HG03457 (cell line): Measurements from ENCODE around the gene SLC8B1.

Source experiments
- ATAC-seq: cut with Tn5 transposase; IDR thresholded peaks from one replicate; pipeline ENCODE4 v1.9.1; 2021; ENCODE audit warnings: moderate number of reproducible peaks; ENCODE audit not compliant: unreplicated experiment

Gene SLC8B1

DNA sequence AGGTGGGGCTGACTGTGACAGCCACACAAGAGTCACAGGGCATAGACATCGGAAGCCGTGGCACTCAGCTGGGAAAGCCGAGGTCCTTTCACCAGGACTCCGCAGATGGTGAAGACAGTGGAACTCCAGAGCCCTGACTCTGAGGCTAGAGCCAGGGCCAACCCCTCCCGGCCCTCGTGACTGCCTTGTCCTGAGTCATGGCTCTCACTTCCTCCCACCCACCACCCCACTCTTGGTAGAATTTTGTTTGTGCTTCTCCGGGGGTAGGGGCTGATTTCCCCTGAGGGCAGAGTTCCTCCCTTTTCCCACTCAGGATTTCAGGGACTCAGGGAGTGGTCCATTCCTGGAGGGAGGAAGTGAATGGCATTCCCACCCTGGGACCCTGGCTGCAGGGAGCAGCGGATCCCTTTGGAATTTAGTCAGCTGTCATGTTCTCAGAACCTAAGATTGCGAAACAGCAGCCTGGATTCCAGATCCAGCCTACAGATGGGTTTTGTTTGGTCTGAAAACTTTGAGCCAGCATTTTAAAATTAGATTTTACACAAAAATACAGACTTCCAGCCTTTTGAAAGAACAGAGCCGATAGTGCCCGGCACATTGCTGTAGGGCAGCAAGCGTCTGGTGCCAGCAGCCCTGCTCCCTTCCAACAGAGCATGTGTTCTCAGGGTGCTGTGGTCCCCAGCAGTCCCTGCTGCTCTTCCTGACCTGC is 62.9 kb downstream of the SLC8B1 start:
- ATAC-seq, result no peak

DNA sequence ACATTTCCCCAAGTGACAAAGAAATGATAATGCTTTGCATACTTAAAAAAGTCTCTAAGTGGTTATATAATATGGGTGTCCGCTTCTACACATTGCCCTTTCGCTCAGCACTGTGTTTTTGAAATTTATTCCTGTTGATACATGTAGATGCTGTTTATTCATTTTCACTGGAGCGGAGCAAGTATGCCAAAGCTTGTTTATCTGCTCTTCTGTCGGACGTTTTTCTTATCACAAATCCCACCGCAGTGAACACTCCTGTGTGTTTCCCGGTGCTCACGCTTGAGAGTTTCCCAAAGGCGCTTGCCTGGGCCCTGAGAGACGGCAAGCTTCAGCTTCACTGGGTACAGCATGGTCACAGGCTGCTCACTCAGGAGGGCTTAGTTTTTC is 63.5 kb downstream of the SLC8B1 start:
- no peak for ATAC-seq

DNA sequence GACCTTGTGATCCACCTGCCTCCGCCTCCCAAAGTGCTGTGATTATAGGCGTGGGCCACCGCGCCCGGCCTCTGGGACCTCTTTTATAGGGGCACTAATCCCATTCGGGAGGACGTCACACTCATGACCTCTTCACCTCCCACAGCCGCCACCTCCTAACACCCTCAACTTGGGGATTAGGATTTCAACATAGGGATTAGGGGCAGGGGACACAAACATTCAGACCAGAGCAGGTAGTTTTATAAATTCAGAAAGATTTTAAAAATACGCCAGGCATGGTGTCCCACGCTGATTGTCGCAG is 64.2 kb downstream of the SLC8B1 start:
- ATAC-seq, result no peak

DNA sequence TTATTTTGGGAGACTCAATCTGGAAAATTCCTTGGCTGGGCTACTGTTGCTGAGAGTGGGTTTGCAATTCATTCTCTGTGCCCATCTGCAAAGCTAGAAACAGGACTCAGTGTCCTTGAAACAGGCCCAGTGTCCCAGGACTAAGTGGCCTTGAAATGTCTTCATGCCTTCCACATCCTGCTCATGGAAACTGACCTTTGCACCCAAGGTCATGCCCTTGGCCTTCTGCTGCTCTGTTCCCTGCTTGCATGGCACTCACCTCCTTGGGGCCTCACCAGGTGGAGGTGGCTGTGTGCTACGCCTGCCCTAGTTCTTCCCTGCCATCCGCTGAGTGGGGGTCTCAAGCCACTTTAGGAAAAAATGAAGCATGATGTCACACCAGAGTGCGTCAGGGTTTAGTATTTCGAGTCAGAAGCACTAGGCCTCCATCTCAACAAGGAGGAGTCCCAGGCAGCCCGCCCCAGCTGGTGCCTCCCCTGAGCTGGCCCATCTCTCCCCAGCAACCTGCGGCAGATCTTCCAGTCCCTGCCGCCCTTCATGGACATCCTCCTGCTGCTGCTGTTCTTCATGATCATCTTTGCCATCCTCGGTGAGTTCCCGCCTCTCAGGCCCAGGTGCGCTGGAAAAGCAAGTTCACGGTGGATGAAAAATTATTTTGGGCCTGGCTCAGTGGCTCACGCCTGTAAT is 65.5 kb downstream of the SLC8B1 start:
- ATAC-seq, result no peak

DNA sequence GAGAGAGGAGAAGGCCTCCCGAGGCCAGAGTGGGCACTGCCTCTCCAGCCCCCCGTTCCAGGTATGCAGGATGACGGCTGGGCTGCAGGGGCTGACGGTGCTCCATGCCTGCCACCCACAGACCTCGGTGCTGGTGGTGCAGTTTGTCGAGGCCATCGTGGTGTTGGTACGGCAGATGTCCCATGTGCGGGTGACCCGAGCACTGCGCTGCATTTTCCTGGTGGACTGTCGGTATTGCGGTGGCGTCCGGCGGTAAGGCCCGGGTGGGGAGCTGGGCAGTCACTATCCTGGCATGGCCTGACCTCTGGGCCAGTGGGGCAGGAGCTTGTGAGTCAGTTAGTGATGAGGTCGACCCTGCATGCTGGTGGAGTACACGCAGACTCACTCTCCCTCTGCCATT is 66.3 kb downstream of the SLC8B1 start:
- no peak for ATAC-seq

DNA sequence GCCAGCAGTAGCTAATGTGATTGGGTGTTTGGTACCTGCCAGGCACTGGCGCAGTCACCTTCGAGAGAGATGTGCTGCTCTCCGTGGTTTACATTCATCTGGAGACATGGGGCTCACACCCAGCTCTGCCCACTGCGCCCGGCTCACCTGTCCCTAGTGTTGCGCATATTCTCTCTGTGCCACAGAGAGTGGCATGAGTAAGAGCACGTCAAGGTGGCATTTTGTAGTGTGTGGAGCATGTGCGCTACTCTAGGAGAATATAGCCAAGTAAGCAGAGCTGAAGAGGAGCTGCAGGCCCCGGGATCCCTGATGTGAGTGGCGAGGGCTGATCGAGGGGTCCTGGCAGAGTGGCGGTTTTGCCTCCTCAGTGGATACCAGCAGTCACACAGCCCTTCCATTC is 66.8 kb downstream of the SLC8B1 start:
- ATAC-seq, result no peak

DNA sequence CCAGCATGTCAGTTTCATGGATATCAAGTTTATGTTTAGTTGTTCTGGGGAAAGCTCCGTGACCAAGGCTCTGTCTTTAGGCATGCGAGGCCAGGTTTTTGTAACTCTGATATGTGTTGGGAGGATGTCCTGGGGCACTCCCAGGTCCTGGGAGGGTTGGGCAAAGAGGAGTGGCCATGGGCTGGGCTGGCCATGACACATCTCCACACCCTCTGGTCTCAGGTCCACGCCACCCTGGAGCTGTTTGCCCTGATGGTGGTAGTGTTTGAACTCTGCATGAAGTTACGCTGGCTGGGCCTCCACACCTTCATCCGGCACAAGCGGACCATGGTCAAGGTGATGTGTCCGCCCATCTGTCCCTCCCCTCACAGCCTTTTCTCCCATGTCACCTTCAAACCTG is 67.3 kb downstream of the SLC8B1 start:
- ATAC-seq, result no peak

DNA sequence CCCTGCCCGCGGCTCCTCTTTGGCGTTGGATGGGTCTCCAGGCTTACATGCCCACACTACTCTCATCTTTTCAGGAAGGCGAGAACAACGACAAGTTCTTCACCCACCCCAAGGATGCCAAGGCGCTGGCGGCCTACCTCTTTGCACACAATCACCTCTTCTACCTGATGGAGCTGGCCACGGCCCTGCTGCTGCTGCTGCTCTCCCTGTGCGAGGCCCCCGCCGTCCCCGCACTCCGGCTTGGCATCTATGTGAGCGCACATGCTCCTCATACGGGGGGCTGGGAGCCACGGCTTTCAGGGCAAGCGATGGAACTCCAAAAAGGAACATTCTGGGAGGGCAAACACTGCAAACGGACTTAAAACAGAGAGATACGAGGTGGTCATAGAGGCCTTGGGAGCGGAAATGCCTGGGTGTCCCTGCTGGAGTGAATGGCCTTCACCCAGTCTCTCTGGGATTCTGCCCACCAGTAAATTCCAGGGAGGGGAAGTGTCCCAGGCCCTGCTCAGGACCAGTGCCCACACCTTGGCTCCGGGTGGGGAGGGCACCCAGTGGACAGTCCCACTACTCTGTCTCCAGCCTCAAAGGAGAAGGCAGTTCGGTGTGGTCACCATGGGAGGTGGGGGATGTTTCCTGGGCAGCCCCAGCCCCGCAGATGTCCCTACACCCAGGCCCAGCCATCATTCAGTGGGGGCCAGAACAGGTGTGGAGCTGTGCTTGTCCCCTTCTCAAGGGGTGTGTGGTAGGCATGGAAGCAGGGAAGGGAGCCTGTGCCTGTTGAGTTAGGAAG is 68.6 kb downstream of the SLC8B1 start:
- ATAC-seq, result no peak

DNA sequence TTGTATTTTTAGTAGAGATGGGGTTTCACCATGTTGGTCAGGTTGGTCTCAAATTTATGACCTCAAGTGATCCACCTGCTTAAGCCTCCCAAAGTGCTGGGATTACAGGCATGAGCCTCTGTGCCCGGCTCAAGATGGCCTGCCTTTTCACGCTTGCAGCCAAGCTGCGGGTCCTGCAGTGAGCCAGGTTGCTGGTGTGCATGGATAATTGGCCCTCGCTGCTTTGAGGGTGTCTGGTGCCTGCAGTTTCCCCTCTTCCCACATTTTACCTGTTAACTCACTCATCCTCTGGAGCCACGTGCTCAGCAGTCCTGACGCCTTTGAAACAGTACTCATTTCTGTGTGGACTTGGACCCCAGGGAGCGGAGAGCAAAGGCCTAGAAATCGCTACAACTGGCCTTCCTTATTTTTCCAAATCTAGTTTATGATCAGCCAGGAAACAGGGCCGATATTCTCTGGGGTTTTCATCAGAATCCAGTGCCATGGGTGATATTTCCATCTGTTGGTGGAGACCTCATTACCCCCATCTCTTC is 71.4 kb downstream of the SLC8B1 start:
- no peak for ATAC-seq

DNA sequence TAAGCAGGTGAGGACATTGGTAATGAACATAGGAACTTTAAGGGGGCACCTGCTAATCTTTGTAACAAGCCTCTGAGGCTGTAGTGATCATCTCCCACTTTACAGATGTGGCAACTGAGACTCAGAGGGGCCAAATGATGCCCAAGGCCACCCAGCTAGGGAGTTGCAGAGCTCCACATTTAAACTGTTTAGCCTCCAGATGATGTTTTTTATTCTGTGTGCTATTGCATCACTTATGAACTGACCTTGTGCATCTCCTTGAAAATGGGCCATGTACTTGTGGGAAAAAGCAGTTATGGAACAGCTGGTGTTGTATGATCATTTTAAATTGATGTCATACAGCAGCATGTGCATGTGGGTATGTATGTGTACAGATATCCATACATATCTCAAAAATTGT is 72.2 kb downstream of the SLC8B1 start:
- no peak for ATAC-seq

DNA sequence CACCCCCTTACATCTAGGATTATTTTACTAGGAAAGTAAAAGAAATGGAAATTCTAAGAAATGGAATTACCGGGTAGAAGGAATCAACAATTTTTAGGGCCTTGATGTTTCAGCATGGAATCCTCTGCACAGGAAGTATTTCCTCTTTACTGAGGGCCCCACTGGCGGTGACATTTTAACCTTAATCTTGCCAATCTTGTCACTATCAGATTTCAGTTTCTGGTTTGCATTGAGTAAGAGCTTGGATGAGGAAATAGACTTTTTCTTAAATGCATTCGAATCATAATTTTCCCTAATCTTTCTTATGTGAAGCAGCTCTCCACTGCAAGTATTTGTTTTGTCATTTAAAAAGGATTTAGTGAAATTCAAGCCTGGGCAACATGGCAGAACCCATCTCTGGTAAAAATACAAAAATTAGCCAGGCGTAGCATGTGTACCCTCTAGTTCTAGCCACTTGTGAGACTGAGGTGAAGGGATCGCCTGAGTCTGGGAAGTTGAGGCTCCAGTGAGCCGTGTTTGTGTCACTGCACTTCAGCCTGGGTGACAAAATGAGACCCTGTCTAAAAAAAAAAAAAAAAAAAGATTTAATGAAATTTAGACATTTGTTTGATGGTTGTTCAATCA is 73.0 kb downstream of the SLC8B1 start:
- ATAC-seq, result no peak

DNA sequence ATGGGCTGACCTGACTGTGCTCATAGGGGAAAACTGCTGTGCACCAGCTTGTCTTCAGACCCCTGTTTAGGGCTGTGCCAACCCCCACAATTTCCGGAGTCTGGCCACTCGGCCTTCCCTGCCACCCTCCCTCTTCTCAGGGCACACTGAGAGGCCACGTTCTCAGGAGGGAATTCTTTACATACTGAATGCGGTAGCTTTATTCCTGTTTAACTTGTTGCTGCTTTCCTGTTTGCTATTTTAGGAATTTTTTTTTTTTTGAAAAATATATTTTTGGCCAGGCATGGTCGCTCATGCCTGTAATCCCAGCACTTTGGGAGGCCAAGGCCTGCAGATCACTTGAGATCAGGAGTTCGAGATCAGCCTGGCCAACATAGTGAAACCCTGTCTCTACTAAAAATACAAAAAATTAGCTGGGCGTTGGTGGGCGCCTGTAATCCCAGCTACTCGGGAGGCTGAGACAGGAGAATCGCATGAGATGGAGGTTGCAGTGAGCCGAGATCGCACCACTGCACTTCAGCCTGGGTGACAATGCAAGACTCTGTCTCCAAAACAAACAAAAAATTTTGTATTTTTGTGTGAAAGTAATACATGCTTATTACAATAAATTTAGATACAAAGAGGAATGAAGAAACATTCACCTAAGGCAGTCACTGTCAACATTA is 74.1 kb downstream of the SLC8B1 start:
- ATAC-seq, result no peak

DNA sequence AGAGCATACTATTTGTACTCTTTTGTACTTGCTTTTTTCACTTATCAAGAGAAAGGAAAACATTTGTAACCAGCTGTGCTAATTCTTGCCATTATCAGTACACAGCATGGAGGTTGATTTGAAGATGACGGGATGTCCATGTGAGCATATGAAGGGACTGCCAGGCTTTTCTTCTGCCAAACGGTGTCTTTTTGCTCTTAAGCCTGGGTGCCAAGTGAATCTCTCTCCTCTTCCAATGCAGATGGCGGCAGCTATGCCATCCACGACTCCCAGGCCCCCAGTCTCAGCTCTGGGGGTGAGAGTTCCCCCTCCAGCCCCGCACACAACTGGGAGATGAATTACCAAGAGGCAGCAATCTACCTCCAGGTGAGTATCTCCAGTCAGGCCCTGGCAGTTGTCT is 74.8 kb downstream of the SLC8B1 start:
- ATAC-seq, result no peak

DNA sequence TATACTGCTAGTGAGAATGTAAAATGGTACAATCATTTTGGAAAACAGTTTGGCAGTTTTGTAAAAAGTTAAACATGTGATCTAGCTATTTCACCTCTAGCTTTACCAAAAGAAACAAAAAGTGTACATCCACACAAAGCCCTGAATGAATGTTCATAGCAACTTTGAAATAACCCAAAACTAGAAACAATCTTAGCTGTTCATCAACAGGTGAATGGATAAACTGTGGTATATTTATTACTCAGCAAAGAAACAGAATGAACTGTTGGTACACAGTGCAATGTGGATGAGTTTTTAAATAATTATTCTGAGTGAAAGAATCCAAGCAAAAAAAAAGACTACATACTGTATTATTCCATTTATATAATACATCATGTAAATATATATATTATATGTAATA is 77.3 kb downstream of the SLC8B1 start:
- ATAC-seq, result no peak

DNA sequence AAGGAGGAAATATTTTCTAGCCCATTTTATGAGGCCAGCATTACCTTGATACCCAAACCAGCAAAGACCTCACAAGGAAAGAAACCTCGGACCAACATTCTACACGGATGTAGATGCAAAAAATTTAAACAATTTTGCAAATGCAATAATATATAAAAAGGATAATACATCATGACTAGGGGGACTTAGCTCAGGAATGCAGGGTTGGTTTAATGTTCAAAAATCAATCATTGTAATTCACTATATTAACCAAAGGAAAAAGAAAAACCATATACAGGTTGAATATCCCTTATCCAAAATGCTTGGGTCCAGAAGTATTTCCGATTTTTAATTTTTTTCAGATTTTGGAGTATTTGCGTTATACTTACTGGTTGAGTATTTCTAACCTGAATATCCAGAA is 80.6 kb downstream of the SLC8B1 start:
- no peak for ATAC-seq

DNA sequence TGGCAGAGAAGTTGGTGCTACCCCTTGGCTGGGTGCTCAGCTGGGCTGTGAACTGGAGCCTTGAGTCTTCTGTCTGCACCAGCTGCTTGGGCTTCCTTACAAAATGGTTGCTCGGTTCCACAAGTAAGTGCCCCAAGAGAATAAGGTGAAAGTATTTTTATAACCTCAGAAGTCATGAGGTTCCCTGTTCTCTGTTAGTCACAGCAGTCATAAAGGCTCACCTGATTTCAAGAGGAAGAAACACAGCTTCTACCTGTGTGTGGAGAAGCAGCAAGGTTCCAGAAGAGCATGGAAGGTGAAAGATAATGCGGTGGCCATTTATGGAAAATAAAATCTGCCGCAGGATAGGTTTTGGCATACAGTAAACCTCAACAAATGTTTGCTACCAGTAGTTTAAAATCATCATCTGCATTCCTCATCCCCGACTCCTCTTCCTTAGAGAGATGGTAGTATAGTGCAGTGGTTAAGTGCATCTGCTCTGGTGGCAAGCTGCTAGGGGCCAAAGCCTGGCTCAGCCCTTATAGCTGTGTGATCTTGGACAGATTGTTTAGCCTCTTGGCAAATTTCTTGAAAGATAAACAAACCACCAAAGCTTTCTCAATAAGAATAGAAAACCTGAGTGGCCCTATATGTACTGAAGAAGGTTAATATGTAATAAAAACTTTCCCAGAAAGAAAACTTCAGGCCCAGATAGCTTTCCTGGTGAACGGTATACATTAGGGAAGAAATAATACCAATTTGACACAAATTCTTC is 81.2 kb downstream of the SLC8B1 start:
- ATAC-seq, result no peak

DNA sequence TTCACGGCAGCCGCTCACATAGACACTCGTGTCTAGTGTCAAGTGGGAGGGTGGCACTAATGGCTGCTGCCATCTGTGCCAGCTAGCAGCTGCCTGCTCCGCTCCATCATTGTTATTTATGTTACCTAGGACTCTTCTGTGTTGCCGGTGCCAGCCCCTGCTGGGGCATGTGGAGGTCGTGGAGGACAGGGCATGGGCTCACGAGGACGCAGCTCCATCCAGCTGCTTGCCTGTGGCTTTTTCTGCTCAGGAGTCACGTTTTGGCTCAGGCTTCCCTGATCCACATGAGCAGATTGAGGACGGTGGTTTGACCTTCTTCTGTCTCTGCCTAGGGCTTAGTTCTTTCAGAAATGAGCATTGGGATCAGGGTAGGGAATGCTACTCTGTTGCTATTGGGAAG is 82.4 kb downstream of the SLC8B1 start:
- no peak for ATAC-seq

DNA sequence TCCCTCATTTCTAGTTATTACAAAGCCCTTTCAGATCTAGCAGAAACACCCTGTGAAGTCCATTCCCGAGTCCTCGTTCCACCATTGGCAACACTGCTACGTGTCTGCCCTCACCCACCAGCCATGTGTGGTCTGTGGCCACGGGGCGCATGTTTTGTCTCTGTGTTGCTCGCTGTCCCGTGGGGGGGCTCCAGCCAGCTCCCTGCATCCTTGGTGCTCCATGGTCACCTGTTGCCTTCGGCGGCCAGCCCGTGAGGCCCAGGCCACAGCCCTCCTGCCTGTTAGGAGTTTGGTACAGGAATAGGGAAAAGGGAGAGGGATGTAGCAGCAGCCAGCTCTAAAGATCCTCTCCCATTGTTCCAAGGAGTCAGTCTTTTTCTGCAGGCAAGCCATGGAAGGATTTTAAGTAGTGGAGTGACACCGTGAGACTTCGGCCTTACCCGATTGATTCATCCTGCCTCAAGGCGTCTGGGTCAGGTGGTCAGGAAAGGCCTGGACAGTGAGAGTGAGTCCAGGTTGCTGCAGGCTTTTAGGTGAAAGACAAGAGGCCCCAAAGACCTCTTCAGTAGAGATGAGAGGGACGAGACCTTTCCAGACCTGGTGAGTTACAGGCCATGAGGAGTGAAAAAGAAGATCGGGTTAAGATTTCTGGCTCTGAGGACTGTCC is 83.4 kb downstream of the SLC8B1 start:
- no peak for ATAC-seq

DNA sequence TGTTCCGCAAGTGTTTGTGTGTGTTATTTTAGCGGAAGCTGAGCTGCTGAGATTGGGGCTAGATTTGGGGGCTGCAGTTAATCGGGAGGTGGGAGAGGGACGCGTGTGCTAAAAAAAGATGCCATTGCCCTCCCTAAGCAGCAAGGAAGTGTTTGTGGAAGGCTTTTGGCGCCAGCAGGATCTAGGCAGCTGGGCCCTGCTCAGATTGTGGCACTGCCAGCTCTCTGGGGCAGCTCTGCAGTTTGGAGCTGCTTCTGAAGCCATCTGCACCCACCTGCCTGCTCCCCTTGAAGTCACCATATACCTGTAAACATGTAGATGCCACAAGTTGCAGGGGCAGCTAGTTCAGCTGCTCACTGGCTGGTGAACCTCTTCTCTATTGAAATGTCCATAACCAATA is 84.9 kb downstream of the SLC8B1 start:
- ATAC-seq, result no peak

DNA sequence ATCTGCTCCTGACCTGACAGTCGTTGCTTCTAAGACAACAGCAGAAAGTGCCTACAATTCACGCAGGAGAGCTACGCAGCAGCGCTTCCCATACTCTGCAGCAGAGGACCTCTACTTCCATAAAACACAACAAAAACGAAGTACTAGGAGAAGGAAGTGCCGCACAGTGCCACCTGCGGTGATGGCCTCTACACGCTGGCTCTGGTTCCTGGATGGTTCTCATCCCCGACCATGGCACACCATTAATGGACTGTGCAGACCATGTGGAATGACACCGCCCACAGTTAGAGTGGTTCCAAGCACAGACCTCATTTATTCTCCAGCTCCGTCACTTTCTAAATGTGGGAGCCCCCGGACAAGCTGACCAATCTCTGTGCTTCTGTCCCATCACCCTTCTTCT is 85.4 kb downstream of the SLC8B1 start:
- no peak for ATAC-seq
